ENCODE measurements around the gene MAFG.

MAFG gene

DNA sequence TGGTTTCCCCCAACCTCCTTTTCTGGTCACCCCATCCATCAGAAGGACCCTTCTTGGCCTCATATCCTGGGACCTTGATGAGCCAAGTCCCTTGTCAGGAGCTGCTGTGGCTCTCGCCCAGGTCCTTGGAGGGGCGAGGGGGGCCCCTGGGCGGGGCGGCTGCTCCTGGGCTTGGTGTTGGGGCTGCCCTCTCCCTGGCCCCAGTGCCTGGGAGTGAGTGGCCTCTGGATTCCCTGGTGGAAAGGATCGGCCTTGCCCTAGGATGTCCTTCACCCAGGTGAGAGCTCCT, 39.7 kb upstream of the MAFG start:
- no peak for TF ChIP-seq Cebpa-rat (IDR thresholded peaks at IDR 0.05)

DNA sequence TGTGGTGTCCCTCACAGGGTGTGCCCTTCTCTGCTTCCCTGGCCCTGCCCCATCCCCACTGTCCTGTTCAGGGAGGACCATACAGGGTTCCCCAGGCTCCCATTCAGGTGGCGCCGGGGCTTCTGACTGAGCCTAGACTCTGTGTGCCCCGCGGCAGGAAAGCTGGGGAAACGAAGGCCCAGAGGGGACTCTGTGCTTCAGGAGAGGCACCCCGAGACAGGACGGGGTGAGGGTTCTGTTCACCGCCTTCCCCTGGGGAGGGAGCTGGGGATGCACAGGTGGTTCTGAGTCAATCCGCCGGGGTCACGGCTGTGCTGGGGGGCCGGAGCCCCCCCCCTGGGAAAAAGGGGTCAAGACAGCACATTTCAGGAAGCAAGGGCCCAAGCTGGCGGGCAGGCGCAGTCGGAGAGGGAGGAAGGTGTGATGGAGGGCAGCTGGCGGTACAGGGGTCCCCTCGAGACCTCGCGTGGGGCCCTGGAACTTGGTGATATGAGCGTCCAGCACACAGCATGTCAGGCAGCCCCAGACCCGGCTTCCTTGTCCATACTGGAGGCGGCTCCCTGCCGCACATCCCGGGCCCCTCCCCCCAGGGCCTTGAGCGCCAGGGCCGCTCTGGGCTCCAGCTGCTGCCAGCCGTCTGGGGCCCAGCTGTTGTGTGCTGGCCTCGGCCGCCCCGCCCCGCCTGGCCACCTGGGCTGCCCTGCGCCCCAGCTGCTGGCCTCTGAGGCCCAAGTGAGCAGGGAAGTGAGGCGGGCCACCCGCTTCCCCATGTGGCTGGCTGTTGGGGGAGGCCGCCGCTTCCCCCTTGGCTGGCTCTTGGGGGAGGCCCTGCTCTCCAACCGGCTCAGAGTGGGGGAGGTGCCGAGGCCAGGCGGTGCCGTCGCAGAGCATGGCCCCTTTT, 39.1 kb upstream of the MAFG start:
- Histone ChIP-seq H3K27ac (peak overlapping the region in 10 of 11 experiments; percentile 7 to 76 (median 62); a peak in 16 of 22 replicates), H3K4me3 (peak overlapping the region in 7 of 10 experiments; percentile 1 to 55 (median 38); a peak in 14 of 20 replicates), H4K20me1 (peaks cover 0 to 30% (median 6%) of the 10 kb centered on the region in 11 experiments; a peak in 10 of 22 replicates), H3K4me1 (peaks cover 39 to 51% (median 46%) of the 10 kb centered on the region in 10 experiments), H3K27me3 (peaks cover 54 to 63% (median 60%) of the 10 kb centered on the region in 11 experiments), H3K9me3 (replicated peaks in 1 of 11) (no peaks in the 10 kb centered on the region), H3K4me2 (peak overlapping the region; percentile 79 to 98 (median 93)), H3K9ac (peak overlapping the region in 10 of 11 experiments; percentile 19 to 72 (median 58); a peak in 14 of 22 replicates), H3K36me3 (no peaks in the 10 kb centered on the region)
- TF ChIP-seq Cebpa-rat (IDR thresholded peaks at IDR 0.05), result no peak

More for the DNA sequence above, 39.7 kb upstream of the MAFG start:
- peak overlapping the region in 8 of 11 experiments; percentile 40 to 72 (median 60); a peak in 15 of 22 replicates for H3K9ac ChIP-seq
- peaks cover 0 to 24% (median 4%) of the 10 kb centered on the region in 11 experiments; a peak in 9 of 22 replicates for H4K20me1 ChIP-seq
- peaks cover 0 to 2% (median 0%) of the 10 kb centered on the region in 11 experiments; a peak in 1 of 22 replicates for H3K9me3 ChIP-seq (replicated peaks in 1 of 11)
- H3K27ac ChIP-seq, result peak overlapping the region in 9 of 11 experiments; percentile 7 to 76 (median 64); a peak in 16 of 22 replicates
- H3K4me3 ChIP-seq, result peak overlapping the region in 7 of 10 experiments; percentile 1 to 55 (median 38); a peak in 14 of 20 replicates
- peaks cover 39 to 50% (median 46%) of the 10 kb centered on the region in 10 experiments for H3K4me1 ChIP-seq
- no peaks in the 10 kb centered on the region for H3K36me3 ChIP-seq
- peaks cover 48 to 57% (median 54%) of the 10 kb centered on the region in 11 experiments for H3K27me3 ChIP-seq
- H3K4me2 ChIP-seq, result peak overlapping the region; percentile 79 to 98 (median 93)

DNA sequence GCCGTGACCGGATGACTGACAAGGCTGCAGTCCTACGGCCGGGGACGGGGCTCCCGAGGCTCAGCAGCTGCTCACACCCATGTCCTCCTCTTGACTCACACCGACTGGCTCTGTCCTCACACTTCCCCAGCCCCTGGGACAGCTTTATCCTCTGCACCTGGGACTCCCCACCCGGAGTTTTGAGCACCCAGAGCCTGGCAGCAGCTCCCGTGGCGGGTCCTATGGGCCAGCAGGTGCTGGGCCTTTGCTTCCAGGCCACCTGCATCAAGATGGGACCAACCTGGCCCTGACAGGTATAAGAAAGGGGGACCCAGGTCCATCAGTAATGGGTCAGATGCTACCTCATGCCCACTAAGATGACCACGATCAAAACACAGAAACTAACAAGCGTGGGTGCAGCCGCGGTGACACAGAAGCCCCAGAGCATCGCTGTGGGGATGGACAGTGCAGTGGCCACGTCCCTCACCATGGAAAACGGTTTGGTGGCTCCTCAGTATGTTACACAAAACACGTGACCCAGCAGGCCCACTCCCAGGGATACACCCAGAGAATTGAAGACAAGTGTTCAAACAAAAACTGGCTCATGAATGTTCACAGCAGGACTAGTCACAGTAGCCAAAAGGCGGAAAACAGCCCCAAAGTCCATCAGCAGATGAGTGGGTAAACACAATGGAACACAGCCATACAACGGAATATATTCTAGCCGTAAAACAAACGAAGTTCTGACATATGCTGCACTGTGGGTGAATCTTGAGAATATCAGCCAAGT, 36.7 kb upstream of the MAFG start:
- no peak overlapping the region for H3K9ac ChIP-seq

DNA sequence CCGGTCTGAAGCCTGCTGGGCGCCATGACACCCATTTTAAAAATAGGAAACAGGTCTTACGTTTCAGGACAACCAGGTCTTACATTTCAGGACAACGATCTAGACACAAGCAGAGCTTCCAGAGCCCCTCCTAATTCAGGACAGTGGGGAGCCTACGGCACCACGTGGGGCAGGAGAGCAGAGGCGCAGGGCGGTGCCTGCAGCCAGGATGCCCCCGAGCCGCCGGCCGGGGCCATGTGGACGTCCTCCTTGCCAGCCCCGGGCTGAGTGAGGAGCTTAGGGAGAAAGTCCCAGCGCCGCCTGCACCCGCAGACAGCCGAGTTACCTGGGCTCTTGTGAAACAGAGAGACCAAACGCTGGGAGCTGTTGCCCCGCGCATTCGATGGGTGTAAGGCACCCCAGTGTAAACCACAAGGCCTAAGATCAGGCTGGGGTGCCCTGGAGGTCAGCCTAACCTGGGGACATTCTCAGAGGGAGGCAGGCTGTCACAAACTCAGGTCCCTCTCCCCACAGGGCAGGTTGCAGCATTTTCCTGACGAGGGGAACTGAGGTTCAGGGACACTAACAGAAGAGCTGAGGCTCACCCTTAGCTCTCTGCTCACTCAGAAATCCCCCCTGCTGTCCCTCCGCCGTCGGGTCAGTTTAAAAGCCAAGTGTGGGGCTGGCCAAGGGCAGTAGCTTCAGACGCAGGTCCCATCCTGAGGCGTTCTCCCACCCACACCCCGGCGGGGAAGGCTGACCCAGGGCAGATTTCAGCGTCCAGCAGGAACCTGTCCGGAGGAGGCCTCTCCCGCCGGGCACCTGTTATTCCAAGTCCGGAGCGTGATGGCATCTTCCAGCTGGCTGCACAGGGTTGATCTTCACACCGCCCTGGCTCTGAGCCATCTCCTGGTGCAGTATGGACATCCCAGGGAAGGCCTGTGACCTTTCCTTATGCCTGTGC, 35.2 kb upstream of the MAFG start:
- Histone ChIP-seq H3K36me3 (no peaks in the 10 kb centered on the region), H3K4me2 (no peak overlapping the region), H3K27me3 (peaks cover 92 to 100% (median 98%) of the 10 kb centered on the region in 11 experiments), H3K9ac (no peak overlapping the region), H3K4me3 (no peak overlapping the region), H3K4me1 (peaks cover 42 to 57% (median 50%) of the 10 kb centered on the region in 10 experiments), H3K27ac (no peak overlapping the region), H3K9me3 (replicated peaks in 1 of 11) (no peaks in the 10 kb centered on the region), H4K20me1 (peaks cover 0 to 52% (median 18%) of the 10 kb centered on the region in 11 experiments; a peak in 16 of 22 replicates)
- no peak for TF ChIP-seq Cebpa-rat (IDR thresholded peaks at IDR 0.05)

More for the DNA sequence above, 36.7 kb upstream of the MAFG start:
- no peaks in the 10 kb centered on the region for H3K36me3 ChIP-seq
- peaks cover 0 to 46% (median 18%) of the 10 kb centered on the region in 11 experiments; a peak in 16 of 22 replicates for H4K20me1 ChIP-seq
- H3K9me3 ChIP-seq (replicated peaks in 1 of 11), result no peaks in the 10 kb centered on the region
- H3K27ac ChIP-seq, result no peak overlapping the region
- H3K4me2 ChIP-seq, result peak overlapping the region in 1 of 11 experiments; percentile 91; a peak in 1 of 22 replicates
- TF ChIP-seq Cebpa-rat (IDR thresholded peaks at IDR 0.05), result no peak
- no peak overlapping the region for H3K4me3 ChIP-seq
- peaks cover 77 to 86% (median 83%) of the 10 kb centered on the region in 11 experiments for H3K27me3 ChIP-seq
- peaks cover 55 to 66% (median 62%) of the 10 kb centered on the region in 10 experiments for H3K4me1 ChIP-seq

DNA sequence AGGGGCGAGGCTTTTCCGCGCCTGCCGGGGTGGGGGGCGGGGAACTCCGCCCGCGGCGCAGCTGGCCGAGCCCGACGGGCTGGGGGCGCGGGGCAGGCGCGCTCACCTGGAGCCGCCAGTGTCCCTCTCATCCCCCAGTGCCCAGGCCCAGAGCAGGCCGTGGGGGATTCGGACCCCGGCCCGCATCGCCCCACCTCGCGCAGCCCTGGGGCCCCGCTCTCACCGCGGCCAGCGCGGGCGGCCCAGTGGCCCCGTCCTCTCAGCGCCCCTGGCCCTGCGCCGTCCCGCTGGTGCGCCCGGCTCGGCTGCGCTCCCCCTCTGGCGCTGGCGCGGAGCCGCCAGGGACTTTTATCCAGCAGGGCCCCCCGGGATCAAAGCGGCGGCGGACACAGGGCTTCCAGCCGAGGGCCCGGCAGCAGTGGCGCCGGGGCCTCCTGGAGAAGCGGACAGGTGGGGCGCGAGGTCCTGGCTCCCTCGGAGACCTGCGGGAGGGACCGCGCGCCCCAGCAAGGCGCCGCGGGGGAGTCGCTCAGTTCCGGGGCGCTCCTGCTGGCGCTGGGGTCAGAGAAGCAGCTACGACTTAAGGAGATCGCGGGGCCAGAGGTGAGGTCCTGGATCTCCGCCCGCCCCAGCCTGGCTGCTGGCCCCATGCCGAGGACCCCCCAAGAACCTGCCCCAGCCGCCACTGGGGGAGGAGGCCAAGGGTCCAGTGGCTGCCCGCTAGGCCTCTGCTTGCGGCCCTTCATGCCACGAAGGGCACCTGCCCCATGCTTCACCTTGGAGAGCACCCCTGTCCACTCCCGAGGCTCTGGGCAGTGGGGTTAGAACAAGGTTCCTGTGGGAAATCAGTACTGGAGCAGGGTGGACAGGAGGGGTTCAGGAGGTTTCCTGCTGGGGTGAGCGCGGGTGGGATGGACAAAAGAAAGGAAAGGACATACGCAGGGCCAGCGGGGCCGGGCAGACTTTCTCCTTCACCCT, 34.3 kb upstream of the MAFG start:
- H3K9me3 ChIP-seq (replicated peaks in 1 of 11), result no peaks in the 10 kb centered on the region
- H3K27me3 ChIP-seq, result peaks cover 95 to 100% (median 100%) of the 10 kb centered on the region in 11 experiments
- no peaks in the 10 kb centered on the region for H3K36me3 ChIP-seq
- H3K27ac ChIP-seq, result no peak overlapping the region
- H3K4me3 ChIP-seq, result peak overlapping the region in 6 of 10 experiments; percentile 54 to 69 (median 60); a peak in 7 of 20 replicates
- H3K4me2 ChIP-seq, result peak overlapping the region; percentile 35 to 98 (median 94); a peak in 18 of 22 replicates
- peaks cover 33 to 47% (median 41%) of the 10 kb centered on the region in 10 experiments for H3K4me1 ChIP-seq
- peaks cover 0 to 52% (median 18%) of the 10 kb centered on the region in 11 experiments; a peak in 16 of 22 replicates for H4K20me1 ChIP-seq
- H3K9ac ChIP-seq, result no peak overlapping the region
- TF ChIP-seq Cebpa-rat (IDR thresholded peaks at IDR 0.05), result no peak

DNA sequence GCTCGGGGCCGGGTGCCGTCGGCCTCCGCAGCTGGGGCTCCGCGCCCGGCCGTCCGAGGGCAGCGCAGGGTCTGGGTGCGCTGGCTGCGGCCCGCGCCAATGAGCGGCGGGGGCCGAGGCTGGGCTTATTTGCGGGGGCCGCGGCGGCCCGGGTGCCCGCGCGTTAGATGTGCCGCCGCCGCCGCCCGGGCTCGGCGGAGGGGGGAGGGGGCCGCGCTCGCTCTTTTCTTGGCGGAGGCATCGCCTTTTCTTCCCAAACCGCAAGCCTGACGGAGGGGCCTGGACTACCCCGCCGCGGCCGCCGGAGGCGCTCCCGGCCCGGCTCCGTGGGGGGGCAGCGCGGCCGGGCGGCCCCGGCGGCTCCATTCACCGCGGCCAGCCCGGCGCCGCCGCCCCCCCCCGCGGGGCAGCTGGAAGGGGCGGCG, 33.6 kb upstream of the MAFG start, which contains the start of gene NOTUM:
TSS of gene NOTUM (minus strand) at position 101 of the 425 bp plus-strand sequence. CDS start 278 bp downstream, outside the sequence.
- Histone ChIP-seq H3K36me3 (no peaks in the 10 kb centered on the region), H3K27ac (no peak within 1 kb of the TSS), H3K4me2 (peak within 1 kb of the TSS; percentile 87 to 98 (median 94)), H3K9ac (peak within 1 kb of the TSS; percentile 10 to 71 (median 55); a peak in 15 of 22 replicates), H3K4me3 (peak within 1 kb of the TSS; percentile 54 to 69 (median 59)), H3K27me3 (peaks cover 88 to 96% (median 93%) of the 10 kb centered on the region in 11 experiments), H4K20me1 (peaks cover 0 to 46% (median 18%) of the 10 kb centered on the region in 11 experiments; a peak in 16 of 22 replicates), H3K4me1 (peaks cover 25 to 40% (median 34%) of the 10 kb centered on the region in 10 experiments), H3K9me3 (replicated peaks in 1 of 11) (no peaks in the 10 kb centered on the region)
- no peak for TF ChIP-seq Cebpa-rat (IDR thresholded peaks at IDR 0.05)
